Left kidney (tissue), 2 donors: Measurements from ENCODE around the gene TBC1D14. TPM values are rescaled to one million over a fixed set of nuclear protein-coding genes. Genes with fewer than 3 reads are reported as not detected.
"Not testable (repeated sequence)": the region's sequence is repeated elsewhere in the genome, so short reads cannot be mapped to it uniquely, and the experiment has no call there.

Experiments
- DNase-seq: peaks from one replicate; pipeline ENCODE4 v3.0.0-alpha.2; 2013
- polyA plus RNA-seq: library from polyadenylated mRNA; unstranded; fragments of 120-200 nt; gene quantifications from one replicate; pipeline ENCODE4 v1.2.1, GENCODE V29; 2013; ENCODE audit not compliant: insufficient read length

TBC1D14 gene
- polyA plus RNA-seq, 1 donor, result 64.9 TPM

DNA sequence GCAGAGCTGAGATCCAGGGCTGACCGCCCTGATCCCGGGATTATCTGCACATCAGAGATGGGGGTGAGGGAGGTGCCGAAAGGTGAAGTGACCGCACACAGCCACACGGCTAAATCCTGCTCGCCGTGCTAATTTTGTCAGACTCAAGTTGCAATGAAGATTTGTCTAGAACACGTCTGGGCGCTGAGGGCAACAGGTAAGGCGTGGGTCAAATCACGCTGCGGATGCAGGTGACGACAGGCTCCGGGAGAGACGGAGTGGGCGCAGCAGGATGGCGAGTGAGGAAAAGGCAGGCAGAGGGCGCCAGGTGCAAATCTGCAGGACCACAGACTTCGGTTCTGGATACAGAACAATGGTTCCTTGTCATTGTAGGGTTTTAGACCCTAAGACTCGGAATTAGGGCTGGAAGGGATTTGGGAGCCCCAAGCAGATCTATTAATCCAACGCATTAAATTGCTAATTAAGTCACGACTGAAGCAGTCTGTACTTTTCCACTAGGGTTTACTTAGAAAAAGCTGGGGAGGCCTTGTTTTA is 1.9 kb upstream of the TBC1D14 start:
- DNase-seq, result no peak

- no peak for DNase-seq
These were observed 1.1 kb upstream of the TBC1D14 start for GRCh38 chr4:6908432-6909112.

DNA sequence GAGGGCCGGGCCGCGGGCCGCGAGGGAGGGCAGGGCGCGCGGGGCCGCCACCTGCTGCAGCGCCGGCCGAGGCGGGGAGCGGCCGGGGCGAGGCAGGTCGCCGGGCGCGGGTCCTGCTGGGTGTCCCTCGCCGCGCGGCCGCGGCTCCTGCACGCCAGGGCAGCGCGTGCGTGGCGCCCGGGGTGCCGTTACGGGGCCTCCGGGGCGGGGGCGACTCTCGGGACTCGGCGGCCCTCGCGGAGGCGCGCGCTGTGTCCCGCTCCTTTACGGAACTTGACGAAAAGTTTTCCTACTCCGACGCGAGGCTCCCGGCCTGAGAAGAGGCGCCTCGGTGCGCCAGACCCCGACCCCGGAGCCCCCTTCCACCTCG is 329 bp downstream of the TBC1D14 start:
- no peak for DNase-seq

- no peak for DNase-seq
These were observed 824 bp downstream of the TBC1D14 start for GRCh38 chr4:6910340-6910959.

DNA sequence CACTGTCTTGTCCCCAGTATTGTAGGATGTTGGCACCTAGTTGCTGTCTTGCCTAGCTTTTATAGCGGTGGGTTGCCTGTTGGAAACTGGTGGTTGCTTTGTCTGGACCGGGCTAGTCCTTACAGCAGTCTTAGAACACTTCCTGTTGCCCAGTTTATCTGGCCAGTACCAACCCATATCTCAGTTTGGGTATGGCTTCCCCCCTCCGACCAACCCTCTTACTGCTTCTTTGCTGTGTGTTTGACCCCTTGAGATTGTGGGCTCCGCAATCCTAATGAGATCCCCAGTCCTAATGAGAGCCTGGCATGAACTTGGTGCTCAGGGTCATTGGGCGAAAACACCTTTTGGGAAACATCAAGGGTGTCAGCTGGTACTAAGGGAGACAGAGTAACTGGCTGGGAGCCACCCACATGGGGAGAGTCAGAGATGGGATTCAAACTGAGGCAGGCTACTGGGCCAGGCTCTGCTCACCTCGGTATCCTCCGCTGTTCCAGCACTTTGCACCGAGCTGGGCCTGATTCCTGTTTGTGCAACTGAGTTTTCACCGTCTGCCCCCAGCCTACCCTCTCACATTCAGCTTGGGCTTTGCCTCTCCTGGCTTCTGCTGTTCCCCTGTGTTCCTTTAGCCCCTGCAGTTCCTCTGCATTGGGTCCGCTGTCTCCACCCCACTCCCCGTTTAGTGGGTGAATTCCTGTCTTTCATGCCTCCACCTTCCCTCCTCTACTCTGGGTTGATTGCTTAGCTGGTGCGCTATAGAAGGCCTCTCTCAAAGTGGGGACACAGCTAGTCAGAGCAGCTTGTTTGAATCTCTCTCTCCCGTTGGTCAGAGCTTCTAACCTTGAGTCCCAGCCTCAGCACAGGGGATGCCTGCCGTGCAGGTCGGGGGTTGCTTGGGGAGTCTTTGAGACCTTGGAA is 1.6 kb downstream of the TBC1D14 start:
- DNase-seq, result no peak

DNA sequence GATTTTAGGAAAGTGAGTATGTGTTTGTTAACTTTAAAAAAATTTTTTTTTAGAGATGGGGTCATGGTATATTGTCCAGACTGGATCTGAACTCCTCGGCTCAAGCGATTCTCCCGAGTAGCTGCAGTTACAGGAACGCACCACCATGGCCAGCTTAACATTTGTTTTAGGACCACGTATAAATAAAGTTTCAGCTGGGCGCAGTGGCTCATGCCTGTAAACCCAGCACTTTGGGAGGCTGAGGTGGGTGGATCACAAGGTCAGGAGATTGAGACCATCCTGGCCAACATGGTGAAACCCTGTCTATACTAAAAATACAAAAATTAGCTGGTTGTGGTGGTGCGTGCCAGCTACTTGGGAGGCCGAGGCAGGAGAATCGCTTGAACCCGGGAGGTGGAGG is 2.3 kb downstream of the TBC1D14 start:
- not testable (repeated sequence) for DNase-seq

GRCh38 chr4:6912441-6912840 is 2.8 kb downstream of the TBC1D14 start:
- no peak for DNase-seq

- DNase-seq, result no peak
These were observed 3.8 kb downstream of the TBC1D14 start for GRCh38 chr4:6913350-6913905.

DNA sequence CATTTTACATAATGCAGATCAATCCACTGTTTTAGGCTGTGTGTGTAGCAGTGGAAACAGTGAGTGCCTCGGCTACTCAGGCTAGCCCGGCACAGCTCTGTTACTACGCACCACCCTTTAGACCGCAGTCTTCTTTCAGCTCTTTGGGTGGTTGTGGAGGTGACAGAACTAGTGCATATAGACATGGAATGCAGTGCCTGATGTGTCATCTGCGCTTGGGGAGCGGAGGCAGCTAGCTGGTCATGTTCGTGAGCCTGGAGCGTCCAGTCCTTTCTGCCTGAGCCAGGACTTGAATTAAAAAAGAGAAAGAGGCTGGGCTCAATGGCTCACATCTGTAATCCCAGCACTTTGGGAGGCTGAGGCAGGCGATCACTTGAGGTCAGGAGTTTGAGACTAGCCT is 4.8 kb downstream of the TBC1D14 start:
- no peak for DNase-seq

DNA sequence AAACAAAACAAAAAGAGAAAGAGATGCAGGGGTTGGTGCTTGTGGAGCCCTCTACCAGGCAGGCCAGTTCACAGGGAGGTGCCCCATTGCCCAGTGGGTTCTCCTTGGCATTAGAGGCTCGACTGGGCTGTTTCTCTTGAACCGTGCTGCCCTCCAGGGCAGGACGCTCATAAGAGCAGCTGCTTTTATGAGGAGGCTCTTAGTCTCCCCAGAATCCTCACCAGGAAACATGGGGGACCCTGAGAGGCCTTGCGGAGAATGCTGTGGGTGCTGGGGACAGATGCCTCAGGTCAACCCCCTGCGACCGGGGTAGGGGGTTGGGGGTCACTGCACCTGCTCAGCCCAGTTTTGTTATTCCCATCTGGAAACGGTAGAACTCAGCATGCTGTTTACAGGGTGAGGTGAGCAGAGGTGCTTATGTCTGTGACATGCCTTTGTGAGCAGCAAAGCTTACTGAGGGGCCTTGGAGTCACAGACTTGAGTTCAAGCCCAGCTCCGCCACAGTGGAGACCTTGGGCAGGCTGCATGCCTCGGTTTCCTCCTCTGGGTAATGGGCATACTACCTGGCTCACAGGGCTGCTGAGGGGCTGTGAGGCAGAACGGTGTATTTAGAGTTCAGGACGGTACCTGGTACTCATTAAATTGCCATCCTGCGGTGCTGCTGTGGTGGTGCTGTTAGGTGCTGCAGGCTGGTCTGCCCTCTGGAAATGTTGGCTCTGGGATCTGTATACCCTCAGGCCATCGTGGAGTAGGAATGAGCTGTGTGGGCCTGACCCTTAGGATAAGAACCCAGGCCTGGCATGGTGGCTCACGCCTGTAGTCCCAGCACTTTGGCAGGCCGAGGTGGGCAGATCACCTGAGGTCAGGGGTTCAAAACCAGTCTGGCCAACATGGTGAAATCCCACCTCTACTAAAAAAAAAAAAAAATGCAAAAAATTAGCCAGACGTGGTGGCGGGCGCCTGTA is 5.7 kb downstream of the TBC1D14 start:
- no peak for DNase-seq

GRCh38 chr4:6916069-6916586 is 6.5 kb downstream of the TBC1D14 start:
- no peak for DNase-seq

GRCh38 chr4:6916587-6917460 is 7.2 kb downstream of the TBC1D14 start:
- no peak for DNase-seq

- DNase-seq, result no peak
These were observed 8.0 kb downstream of the TBC1D14 start for GRCh38 chr4:6917461-6918271.

DNA sequence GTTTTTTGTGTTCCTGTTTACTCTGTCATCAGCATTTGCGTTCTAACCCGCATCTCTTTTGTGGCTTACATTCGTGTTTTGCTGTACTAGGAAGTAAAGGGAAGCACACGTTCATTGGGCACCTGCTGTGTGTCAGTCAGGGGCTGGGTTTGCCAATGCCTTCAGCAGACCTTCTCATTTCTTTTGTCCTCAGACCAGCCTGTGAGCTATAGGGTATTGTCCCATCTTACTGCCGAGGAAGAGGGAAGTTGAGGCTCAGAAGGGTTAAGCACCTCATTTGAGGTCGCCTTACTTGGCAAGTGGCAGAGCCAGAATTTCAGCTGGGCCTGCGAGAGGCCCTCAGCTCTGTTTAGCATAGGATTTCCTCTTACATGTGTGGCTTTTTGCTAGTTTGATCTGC is 8.7 kb downstream of the TBC1D14 start:
- no peak for DNase-seq

GRCh38 chr4:6920171-6920570 is 10.5 kb downstream of the TBC1D14 start:
- no peak for DNase-seq

GRCh38 chr4:6923507-6923906 is 13.9 kb downstream of the TBC1D14 start:
- no peak for DNase-seq

DNA sequence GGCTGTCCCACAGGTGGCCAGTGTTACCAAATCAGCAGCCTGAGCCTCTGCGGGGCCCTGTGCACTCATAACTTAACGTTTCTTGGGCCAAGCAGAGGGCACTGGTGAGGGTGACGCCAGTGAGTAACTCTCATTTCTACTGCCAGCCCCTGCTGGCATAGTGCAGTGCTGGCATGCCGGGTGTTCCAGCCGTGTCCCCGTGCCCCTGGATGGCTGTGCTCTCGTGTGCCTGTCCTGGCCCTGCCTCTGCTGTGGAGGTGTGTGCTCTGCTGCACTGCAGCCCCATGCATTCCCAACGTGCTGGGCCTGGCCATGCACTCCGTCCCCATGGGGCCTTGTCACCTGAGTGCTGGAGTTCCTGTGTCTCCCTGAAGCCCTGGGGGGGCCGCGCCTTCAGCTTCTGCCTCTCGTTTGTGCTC is 14.7 kb downstream of the TBC1D14 start:
- no peak for DNase-seq

GRCh38 chr4:6925357-6925836 is 15.8 kb downstream of the TBC1D14 start:
- DNase-seq, result no peak

- DNase-seq, result no peak
These were observed 16.5 kb downstream of the TBC1D14 start for GRCh38 chr4:6926081-6926480.
